NB4 (cell line): ENCODE results near the gene OR4X1.

Experiments used
- MYC ChIP-seq: IDR thresholded peaks from 2 replicates; pipeline ENCODE4 v1.6.1; 2011; ENCODE audit warnings: low read depth, low read length
- POLR2A ChIP-seq: IDR thresholded peaks from 2 replicates; pipeline ENCODE4 v1.6.1; 2011; ENCODE audit warnings: mild to moderate bottlenecking; ENCODE audit not compliant: insufficient read length; ENCODE audit errors: extremely low read depth
- TF ChIP-seq, protein P1 (sequence below): IDR thresholded peaks from one replicate; pipeline ENCODE4 v1.5.1; 2012; ENCODE audit warnings: low read depth, low read length
- TF ChIP-seq, protein P2 (sequence below): IDR thresholded peaks from 2 replicates; pipeline ENCODE4 v1.6.1; 2011; ENCODE audit warnings: low read depth, low read length

DNA sequence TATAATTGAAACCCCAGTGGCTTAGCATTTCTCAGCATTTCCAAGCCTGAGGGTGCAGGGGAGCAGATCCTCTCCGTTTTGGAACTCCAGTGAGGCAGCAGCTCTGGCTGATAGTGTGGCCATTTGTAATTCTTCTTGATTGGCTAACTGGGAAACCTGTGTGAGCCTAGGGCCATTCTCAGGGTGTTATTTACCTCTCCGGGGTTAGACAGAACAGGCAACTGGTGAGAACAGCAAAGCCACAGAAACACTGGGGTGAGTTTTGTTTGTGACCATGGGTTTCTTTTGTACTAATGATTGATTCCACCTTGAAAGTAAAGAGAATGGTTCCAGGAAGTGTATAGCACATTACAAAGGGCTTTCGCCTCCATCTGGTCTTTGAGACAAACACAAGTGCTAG is 21.2 kb upstream of the OR4X1 start:
- TF ChIP-seq, protein P1, sequence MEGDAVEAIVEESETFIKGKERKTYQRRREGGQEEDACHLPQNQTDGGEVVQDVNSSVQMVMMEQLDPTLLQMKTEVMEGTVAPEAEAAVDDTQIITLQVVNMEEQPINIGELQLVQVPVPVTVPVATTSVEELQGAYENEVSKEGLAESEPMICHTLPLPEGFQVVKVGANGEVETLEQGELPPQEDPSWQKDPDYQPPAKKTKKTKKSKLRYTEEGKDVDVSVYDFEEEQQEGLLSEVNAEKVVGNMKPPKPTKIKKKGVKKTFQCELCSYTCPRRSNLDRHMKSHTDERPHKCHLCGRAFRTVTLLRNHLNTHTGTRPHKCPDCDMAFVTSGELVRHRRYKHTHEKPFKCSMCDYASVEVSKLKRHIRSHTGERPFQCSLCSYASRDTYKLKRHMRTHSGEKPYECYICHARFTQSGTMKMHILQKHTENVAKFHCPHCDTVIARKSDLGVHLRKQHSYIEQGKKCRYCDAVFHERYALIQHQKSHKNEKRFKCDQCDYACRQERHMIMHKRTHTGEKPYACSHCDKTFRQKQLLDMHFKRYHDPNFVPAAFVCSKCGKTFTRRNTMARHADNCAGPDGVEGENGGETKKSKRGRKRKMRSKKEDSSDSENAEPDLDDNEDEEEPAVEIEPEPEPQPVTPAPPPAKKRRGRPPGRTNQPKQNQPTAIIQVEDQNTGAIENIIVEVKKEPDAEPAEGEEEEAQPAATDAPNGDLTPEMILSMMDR, result no peak
- no peak for TF ChIP-seq POLR2A
- TF ChIP-seq, protein P2, sequence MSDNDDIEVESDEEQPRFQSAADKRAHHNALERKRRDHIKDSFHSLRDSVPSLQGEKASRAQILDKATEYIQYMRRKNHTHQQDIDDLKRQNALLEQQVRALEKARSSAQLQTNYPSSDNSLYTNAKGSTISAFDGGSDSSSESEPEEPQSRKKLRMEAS, result no peak
- TF ChIP-seq MYC, result no peak
